SK-N-MC (cell line): ENCODE results near the gene SLC39A8.

Experiments
- EZH2 ChIP-seq: fragments of 200-600 bp; sonication (generic); IDR thresholded peaks from one replicate; pipeline ENCODE4 v1.6.1; 2017; ENCODE audit warnings: antibody characterized with exemption
- POLR2AphosphoS5 ChIP-seq: IDR thresholded peaks from 2 replicates; pipeline ENCODE4 v1.6.1; 2012; ENCODE audit warnings: mild to moderate bottlenecking, low read depth, low read length, borderline replicate concordance

- TF ChIP-seq POLR2AphosphoS5 (no peak), EZH2 (no peak)
Measured at GRCh38 chr4:102218656-102219055, 126.6 kb downstream of the SLC39A8 start.
